HepG2 (cell line): ENCODE data around the gene KLF16. TPM values are rescaled to one million over a fixed set of nuclear protein-coding genes. Genes with fewer than 3 reads are reported as not detected.

Experiments
- ADNP ChIP-seq: sonication (generic); formaldehyde crosslinking; IDR thresholded peaks from 2 replicates; pipeline ENCODE4 v1.4.0; 2020; ENCODE audit warnings: missing genetic modification reagents
- ELF4 ChIP-seq: sonication (generic); formaldehyde crosslinking; IDR thresholded peaks from 2 replicates; pipeline ENCODE4 v1.5.0; 2020; ENCODE audit warnings: missing genetic modification reagents, mild to moderate bottlenecking, moderate library complexity, borderline replicate concordance
- FOSL1 ChIP-seq: sonication (generic); formaldehyde crosslinking; IDR thresholded peaks from 2 replicates; pipeline ENCODE4 v1.9.0; 2021; ENCODE audit warnings: missing genetic modification reagents, borderline replicate concordance
- FOXJ3 ChIP-seq: sonication (generic); formaldehyde crosslinking; IDR thresholded peaks from 2 replicates; pipeline ENCODE4 v1.4.0; 2020; ENCODE audit warnings: missing genetic modification reagents, mild to moderate bottlenecking, borderline replicate concordance
- HHEX ChIP-seq: IDR thresholded peaks from 2 replicates; pipeline ENCODE4 v1.6.1; 2016; ENCODE audit warnings: control low read depth
- HNRNPLL ChIP-seq: fragments of 200-400 bp; formaldehyde crosslinking; IDR thresholded peaks from 2 replicates; pipeline ENCODE4 v1.6.1; 2017; ENCODE audit warnings: mild to moderate bottlenecking, low read depth, low read length; ENCODE audit not compliant: poor library complexity, severe bottlenecking
- KDM5A ChIP-seq: fragments of 200-600 bp; sonication (generic); IDR thresholded peaks from 2 replicates; pipeline ENCODE4 v1.7.0; 2018; ENCODE audit warnings: antibody characterized with exemption, mild to moderate bottlenecking, low read length, borderline replicate concordance
- KLF13 ChIP-seq: sonication (generic); formaldehyde crosslinking; IDR thresholded peaks from 2 replicates; pipeline ENCODE4 v1.4.0; 2020; ENCODE audit warnings: mild to moderate bottlenecking, missing genetic modification reagents
- NFKBIZ ChIP-seq: IDR thresholded peaks from 2 replicates; pipeline ENCODE4 v1.6.1; 2018; ENCODE audit warnings: missing genetic modification reagents, missing compliant biosample characterization
- RAD21 ChIP-seq: fragments of 450-650 bp; formaldehyde crosslinking; IDR thresholded peaks from 2 replicates; pipeline ENCODE4 v1.5.0; 2020; ENCODE audit warnings: mild to moderate bottlenecking
- SETDB1 ChIP-seq: sonication (generic); formaldehyde crosslinking; IDR thresholded peaks from 2 replicates; pipeline ENCODE4 v1.5.1; 2020; ENCODE audit warnings: missing genetic modification reagents, mild to moderate bottlenecking, borderline replicate concordance
- STAT5B ChIP-seq: sonication (generic); formaldehyde crosslinking; IDR thresholded peaks from 2 replicates; pipeline ENCODE4 v1.4.0; 2020; ENCODE audit warnings: missing genetic modification reagents
- ZNF230 ChIP-seq: sonication (generic); formaldehyde crosslinking; IDR thresholded peaks from 2 replicates; pipeline ENCODE4 v1.4.0; 2020; ENCODE audit warnings: mild to moderate bottlenecking, missing genetic modification reagents
- ZNF232 ChIP-seq: sonication (generic); formaldehyde crosslinking; IDR thresholded peaks from 2 replicates; pipeline ENCODE4 v1.4.0; 2020; ENCODE audit warnings: missing genetic modification reagents, borderline replicate concordance
- ZNF556 ChIP-seq: sonication (generic); formaldehyde crosslinking; IDR thresholded peaks from 2 replicates; pipeline ENCODE4 v1.4.0; 2020; ENCODE audit warnings: mild to moderate bottlenecking, missing genetic modification reagents, borderline replicate concordance
- ZNF607 ChIP-seq: sonication (generic); formaldehyde crosslinking; IDR thresholded peaks from 2 replicates; pipeline ENCODE4 v1.5.1; 2020; ENCODE audit warnings: missing genetic modification reagents, mild to moderate bottlenecking, borderline replicate concordance
- ZNF841 ChIP-seq: sonication (generic); formaldehyde crosslinking; IDR thresholded peaks from 2 replicates; pipeline ENCODE4 v1.8.1; 2023; ENCODE audit warnings: missing genetic modification reagents, borderline replicate concordance
- polyA plus RNA-seq, 8 experiments: library from polyadenylated mRNA; depleted of rRNA in 3 of 8; stranded (reverse) in 7 of 8; unstranded in 1 of 8; fragments of >200 nt; fragmentation: Illumina TruSeq in 4 of 8; extraction: Trizol in 4 of 8; gene quantifications; 2 replicates each; pipeline versions ENCODE4 v1.2.1 to v1.2.3, GENCODE V29; 2011 to 2016; ENCODE audit warnings: low read depth in 4 of 8, missing spikeins in 1 of 8, mixed read lengths in 1 of 8; ENCODE audit not compliant: insufficient read depth in 1 of 8
- total RNA-seq, 5 experiments: library from RNA; depleted of rRNA; stranded (reverse); fragments of >200 nt; fragmentation: Illumina TruSeq; extraction: Trizol; gene quantifications; 2 replicates each; pipeline ENCODE4 v1.2.3, GENCODE V29; 2016; ENCODE audit warnings: low read depth in 1 of 5
- TF ChIP-seq, protein P1 (sequence below): sonication (generic); formaldehyde crosslinking; IDR thresholded peaks from 2 replicates; pipeline ENCODE4 v1.5.1; 2020; ENCODE audit warnings: mild to moderate bottlenecking, moderate library complexity, missing genetic modification reagents
- TF ChIP-seq, protein P2 (sequence below): sonication (generic); formaldehyde crosslinking; IDR thresholded peaks from 2 replicates; pipeline ENCODE4 v1.8.1; 2023; ENCODE audit warnings: mild to moderate bottlenecking, inconsistent platforms, moderate library complexity, missing genetic modification reagents, borderline replicate concordance
- TF ChIP-seq, protein P3 (sequence below): sonication (generic); formaldehyde crosslinking; IDR thresholded peaks from 2 replicates; pipeline ENCODE4 v1.8.1; 2022; ENCODE audit warnings: low read depth, mild to moderate bottlenecking, missing genetic modification reagents
- TF ChIP-seq, protein P4 (sequence below): sonication (generic); formaldehyde crosslinking; IDR thresholded peaks from 2 replicates; pipeline ENCODE4 v1.5.0; 2020; ENCODE audit warnings: mild to moderate bottlenecking, missing genetic modification reagents

The KLF16 gene
- total and polyA plus RNA-seq, 2 of the 13 experiments (the other 11 are each of a cell fraction or from before 2014, with no cell fraction given): 3.5 to 6.7 TPM

DNA sequence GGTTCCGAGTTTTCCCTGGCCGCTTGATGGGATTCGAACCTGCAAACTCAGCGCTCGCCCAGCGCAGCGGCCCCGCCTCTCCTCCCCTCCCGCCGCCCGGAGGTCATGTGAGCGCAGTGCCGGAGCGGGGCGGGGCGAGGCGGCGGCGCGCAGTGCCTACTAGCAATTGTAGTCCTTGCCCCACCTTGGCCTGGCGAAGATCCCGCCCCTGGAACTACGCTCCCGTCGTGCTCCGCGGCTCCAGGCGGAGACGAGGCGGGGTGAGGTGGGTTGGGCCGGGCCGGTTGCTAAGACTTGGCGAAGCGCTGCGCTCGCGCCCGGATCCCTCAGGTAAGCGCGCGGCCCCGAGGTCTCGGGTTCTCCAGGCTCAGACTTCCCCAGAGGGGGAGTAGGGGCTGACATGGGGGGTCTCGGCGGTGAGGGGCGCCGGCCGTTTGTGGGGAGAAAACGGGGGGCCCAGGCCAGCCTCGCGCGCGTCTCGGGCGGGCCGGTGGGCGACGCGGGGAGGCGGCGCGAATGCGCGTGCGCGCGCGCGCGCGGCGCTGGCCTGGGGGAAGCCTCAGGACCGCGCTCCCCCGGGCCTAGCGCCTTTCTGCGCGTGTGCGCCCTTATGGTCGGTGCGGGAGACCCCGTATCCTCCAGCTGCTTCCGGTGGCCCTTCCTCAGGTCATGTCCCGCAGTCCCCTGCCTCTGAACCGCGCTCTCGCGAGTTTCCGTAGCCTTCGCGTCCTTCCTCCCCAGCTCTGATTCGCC, 41.9 kb upstream of the KLF16 start, which contains the start of the genes ADAT3 and SCAMP4 (continued):
- TF ChIP-seq FOSL1 (CRISPR knock-in tag): no peak
- no peak for TF ChIP-seq ELF4
- TF ChIP-seq FOXJ3 (CRISPR knock-in tag): no peak
- TF ChIP-seq, protein P1, sequence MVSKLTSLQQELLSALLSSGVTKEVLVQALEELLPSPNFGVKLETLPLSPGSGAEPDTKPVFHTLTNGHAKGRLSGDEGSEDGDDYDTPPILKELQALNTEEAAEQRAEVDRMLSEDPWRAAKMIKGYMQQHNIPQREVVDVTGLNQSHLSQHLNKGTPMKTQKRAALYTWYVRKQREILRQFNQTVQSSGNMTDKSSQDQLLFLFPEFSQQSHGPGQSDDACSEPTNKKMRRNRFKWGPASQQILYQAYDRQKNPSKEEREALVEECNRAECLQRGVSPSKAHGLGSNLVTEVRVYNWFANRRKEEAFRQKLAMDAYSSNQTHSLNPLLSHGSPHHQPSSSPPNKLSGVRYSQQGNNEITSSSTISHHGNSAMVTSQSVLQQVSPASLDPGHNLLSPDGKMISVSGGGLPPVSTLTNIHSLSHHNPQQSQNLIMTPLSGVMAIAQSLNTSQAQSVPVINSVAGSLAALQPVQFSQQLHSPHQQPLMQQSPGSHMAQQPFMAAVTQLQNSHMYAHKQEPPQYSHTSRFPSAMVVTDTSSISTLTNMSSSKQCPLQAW (CRISPR knock-in tag): peak; percentile 86; the same call in 1 of the 2 replicates
- peak; percentile 69; the same call in 1 of the 2 replicates for TF ChIP-seq KDM5A
- peak; percentile 74; the same call in 1 of the 2 replicates for TF ChIP-seq ZNF607 (CRISPR knock-in tag)
- TF ChIP-seq, protein P2, sequence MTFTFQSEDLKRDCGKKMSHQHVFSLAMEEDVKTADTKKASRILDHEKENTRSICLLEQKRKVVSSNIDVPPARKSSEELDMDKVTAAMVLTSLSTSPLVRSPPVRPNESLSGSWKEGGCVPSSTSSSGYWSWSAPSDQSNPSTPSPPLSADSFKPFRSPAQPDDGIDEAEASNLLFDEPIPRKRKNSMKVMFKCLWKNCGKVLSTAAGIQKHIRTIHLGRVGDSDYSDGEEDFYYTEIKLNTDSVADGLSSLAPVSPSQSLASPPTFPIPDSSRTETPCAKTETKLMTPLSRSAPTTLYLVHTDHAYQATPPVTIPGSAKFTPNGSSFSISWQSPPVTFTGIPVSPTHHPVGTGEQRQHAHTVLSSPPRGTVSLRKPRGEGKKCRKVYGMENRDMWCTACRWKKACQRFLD (CRISPR knock-in tag): no peak
- TF ChIP-seq KLF13 (CRISPR knock-in tag): no peak
- TF ChIP-seq STAT5B (CRISPR knock-in tag): no peak
- TF ChIP-seq SETDB1 (CRISPR knock-in tag): no peak
- 0 out of 2 replicates have a peak, but pooled peaks have one; percentile 45 for TF ChIP-seq ADNP
- no peak for TF ChIP-seq NFKBIZ (CRISPR knock-in tag)
- TF ChIP-seq HHEX (CRISPR knock-in tag): peak; percentile 52; the same call in 1 of the 2 replicates
- TF ChIP-seq ZNF230 (CRISPR knock-in tag): no peak
- peak; percentile 78 for TF ChIP-seq HNRNPLL
- TF ChIP-seq, protein P3, sequence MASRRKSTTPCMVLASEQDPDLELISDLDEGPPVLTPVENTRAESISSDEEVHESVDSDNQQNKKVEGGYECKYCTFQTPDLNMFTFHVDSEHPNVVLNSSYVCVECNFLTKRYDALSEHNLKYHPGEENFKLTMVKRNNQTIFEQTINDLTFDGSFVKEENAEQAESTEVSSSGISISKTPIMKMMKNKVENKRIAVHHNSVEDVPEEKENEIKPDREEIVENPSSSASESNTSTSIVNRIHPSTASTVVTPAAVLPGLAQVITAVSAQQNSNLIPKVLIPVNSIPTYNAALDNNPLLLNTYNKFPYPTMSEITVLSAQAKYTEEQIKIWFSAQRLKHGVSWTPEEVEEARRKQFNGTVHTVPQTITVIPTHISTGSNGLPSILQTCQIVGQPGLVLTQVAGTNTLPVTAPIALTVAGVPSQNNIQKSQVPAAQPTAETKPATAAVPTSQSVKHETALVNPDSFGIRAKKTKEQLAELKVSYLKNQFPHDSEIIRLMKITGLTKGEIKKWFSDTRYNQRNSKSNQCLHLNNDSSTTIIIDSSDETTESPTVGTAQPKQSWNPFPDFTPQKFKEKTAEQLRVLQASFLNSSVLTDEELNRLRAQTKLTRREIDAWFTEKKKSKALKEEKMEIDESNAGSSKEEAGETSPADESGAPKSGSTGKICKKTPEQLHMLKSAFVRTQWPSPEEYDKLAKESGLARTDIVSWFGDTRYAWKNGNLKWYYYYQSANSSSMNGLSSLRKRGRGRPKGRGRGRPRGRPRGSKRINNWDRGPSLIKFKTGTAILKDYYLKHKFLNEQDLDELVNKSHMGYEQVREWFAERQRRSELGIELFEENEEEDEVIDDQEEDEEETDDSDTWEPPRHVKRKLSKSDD (CRISPR knock-in tag): no peak
- TF ChIP-seq ZNF841 (CRISPR knock-in tag): no peak
- TF ChIP-seq, protein P4, sequence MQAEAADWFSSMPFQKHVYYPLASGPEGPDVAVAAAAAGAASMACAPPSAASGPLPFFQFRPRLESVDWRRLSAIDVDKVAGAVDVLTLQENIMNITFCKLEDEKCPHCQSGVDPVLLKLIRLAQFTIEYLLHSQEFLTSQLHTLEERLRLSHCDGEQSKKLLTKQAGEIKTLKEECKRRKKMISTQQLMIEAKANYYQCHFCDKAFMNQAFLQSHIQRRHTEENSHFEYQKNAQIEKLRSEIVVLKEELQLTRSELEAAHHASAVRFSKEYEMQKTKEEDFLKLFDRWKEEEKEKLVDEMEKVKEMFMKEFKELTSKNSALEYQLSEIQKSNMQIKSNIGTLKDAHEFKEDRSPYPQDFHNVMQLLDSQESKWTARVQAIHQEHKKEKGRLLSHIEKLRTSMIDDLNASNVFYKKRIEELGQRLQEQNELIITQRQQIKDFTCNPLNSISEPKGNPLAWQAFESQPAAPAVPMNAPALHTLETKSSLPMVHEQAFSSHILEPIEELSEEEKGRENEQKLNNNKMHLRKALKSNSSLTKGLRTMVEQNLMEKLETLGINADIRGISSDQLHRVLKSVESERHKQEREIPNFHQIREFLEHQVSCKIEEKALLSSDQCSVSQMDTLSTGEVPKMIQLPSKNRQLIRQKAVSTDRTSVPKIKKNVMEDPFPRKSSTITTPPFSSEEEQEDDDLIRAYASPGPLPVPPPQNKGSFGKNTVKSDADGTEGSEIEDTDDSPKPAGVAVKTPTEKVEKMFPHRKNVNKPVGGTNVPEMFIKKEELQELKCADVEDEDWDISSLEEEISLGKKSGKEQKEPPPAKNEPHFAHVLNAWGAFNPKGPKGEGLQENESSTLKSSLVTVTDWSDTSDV (CRISPR knock-in tag): peak; percentile 72; the same call in 1 of the 2 replicates
- peak; percentile 37; the same call in 1 of the 2 replicates for TF ChIP-seq RAD21 (CRISPR knock-in tag)
- TF ChIP-seq ZNF232 (CRISPR knock-in tag): no peak
- no peak for TF ChIP-seq ZNF556 (CRISPR knock-in tag)
